GM19463 (cell line): ENCODE results near the gene FUT1.
"Not testable (repeated sequence)": the region's sequence is repeated elsewhere in the genome, so short reads cannot be mapped to it uniquely, and the experiment has no call there.

Experiments used
- ATAC-seq: cut with Tn5 transposase; IDR thresholded peaks from one replicate; pipeline ENCODE4 v1.9.1; 2021; ENCODE audit warnings: mild to moderate bottlenecking, moderate library complexity; ENCODE audit not compliant: unreplicated experiment

The FUT1 gene

GRCh38 chr19:48718711-48719231 is 33.7 kb downstream of the FUT1 start:
- no peak for ATAC-seq

- ATAC-seq = not testable (repeated sequence)
Observed at GRCh38 chr19:48718106-48718505, 34.3 kb downstream of the FUT1 start.

- no peak for ATAC-seq
Observed at GRCh38 chr19:48716562-48717291, 35.7 kb downstream of the FUT1 start.

GRCh38 chr19:48715681-48716171 is 36.7 kb downstream of the FUT1 start:
- ATAC-seq = no peak

- no peak for ATAC-seq
Observed at GRCh38 chr19:48714759-48715675, 37.4 kb downstream of the FUT1 start.

GRCh38 chr19:48713864-48714755 is 38.3 kb downstream of the FUT1 start:
- peak; percentile 88 for ATAC-seq

- no peak for ATAC-seq
Observed at GRCh38 chr19:48713041-48713863, 39.2 kb downstream of the FUT1 start.

- ATAC-seq = no peak
Observed at GRCh38 chr19:48711106-48711662, 41.3 kb downstream of the FUT1 start.

GRCh38 chr19:48708471-48708870 is 44.0 kb downstream of the FUT1 start:
- ATAC-seq = no peak

- ATAC-seq = no peak
Observed at GRCh38 chr19:48705431-48705830, 47.0 kb downstream of the FUT1 start.

GRCh38 chr19:48703316-48703715 is 49.1 kb downstream of the FUT1 start:
- ATAC-seq = no peak

GRCh38 chr19:48702701-48703100 is 49.7 kb downstream of the FUT1 start:
- no peak for ATAC-seq

GRCh38 chr19:48698046-48698445 is 54.4 kb downstream of the FUT1 start:
- ATAC-seq = no peak
